B cell (primary cell): ENCODE results near the gene SSBP3. TPM values are rescaled to one million over a fixed set of nuclear protein-coding genes. Genes with fewer than 3 reads are reported as not detected.

Source experiments
- ATAC-seq: fragments of 200-7000 bp; cut with Tn5 transposase; one replicate; pipeline ENCODE4 v1.10.0; 2021; ENCODE audit warnings: low read depth, mild to moderate bottlenecking, moderate number of reproducible peaks, moderate library complexity
- CTCF ChIA-PET: fragments of 350-600 bp; sonication (Branson Sonifier 250); formaldehyde crosslinking; loops from one replicate; lab custom pipeline; 2021; ENCODE audit warnings: antibody characterized with exemption, inconsistent platforms; lab: Charles Lee
- POLR2A ChIA-PET: fragments of 350-600 bp; sonication (Branson Sonifier 250); formaldehyde crosslinking; loops from one replicate; lab custom pipeline; 2021; ENCODE audit warnings: antibody characterized with exemption; lab: Charles Lee
- DNase-seq: peaks from one replicate; pipeline ENCODE4 v3.0.0; 2013
- H2AFZ ChIP-seq: 2 replicates; pipeline ENCODE4 v1.6.1; 2012; ENCODE audit warnings: mild to moderate bottlenecking, low read depth, low read length; ENCODE audit not compliant: insufficient read depth, poor library complexity, severe bottlenecking
- H3K27ac ChIP-seq, 2 donors: 1 replicate in 1 of 2; 2 replicates in 1 of 2; pipeline ENCODE4 v1.5.1; 2012 to 2013; ENCODE audit warnings: low read length in 2 of 2, mild to moderate bottlenecking in 2 of 2, moderate library complexity in 1 of 2
- H3K27me3 ChIP-seq, 4 experiments: fragments of 200-600 bp in 1 of 4; sonication (generic) in 1 of 4; replicated peaks in 1 of 4; 1 replicate in 2 of 4; 2 replicates in 2 of 4; pipeline versions ENCODE4 v1.6.1 to v1.7.0; 2013 to 2016; ENCODE audit warnings: low read length in 3 of 4, mild to moderate bottlenecking in 2 of 4, mixed read lengths in 1 of 4, moderate library complexity in 1 of 4; ENCODE audit not compliant: insufficient read depth in 4 of 4, control insufficient read depth in 3 of 4; ENCODE audit errors: control extremely low read depth in 1 of 4
- H3K36me3 ChIP-seq, 2 experiments: replicated peaks in 1 of 2; 1 replicate in 1 of 2; 2 replicates in 1 of 2; pipeline versions ENCODE4 v1.6.1 to v1.7.1; 2013; ENCODE audit warnings: low read length in 1 of 2; ENCODE audit not compliant: insufficient read depth in 2 of 2, control insufficient read depth in 1 of 2; ENCODE audit errors: control extremely low read depth in 1 of 2, extremely low read depth in 1 of 2
- H3K4me1 ChIP-seq, 2 donors: fragments of 200-600 bp in 1 of 2; sonication (generic) in 1 of 2; 1 replicate in 1 of 2; 2 replicates in 1 of 2; pipeline versions ENCODE4 v1.5.1 to v1.6.1; 2013 to 2017; ENCODE audit warnings: low read length in 2 of 2; ENCODE audit not compliant: control insufficient read depth in 2 of 2, insufficient read depth in 2 of 2
- H3K4me2 ChIP-seq: replicated peaks from 2 replicates; pipeline ENCODE3; 2012; ENCODE audit warnings: mild to moderate bottlenecking, low read depth, low read length; ENCODE audit not compliant: poor library complexity, severe bottlenecking
- H3K4me3 ChIP-seq, 5 experiments: fragments of 200-600 bp in 1 of 5; sonication (generic) in 1 of 5; 1 replicate in 3 of 5; 2 replicates in 2 of 5; pipeline versions ENCODE4 v1.5.1 to v1.7.0; 2011 to 2016; ENCODE audit warnings: low read length in 4 of 5, mild to moderate bottlenecking in 4 of 5, low read depth in 2 of 5, control low read depth in 1 of 5, moderate library complexity in 1 of 5; ENCODE audit not compliant: insufficient read depth in 1 of 5; ENCODE audit errors: control extremely low read depth in 1 of 5, extremely low read depth in 1 of 5
- H3K79me2 ChIP-seq: fragments of 200-600 bp; sonication (generic); one replicate; pipeline ENCODE4 v1.6.0; 2016; ENCODE audit warnings: low read length; ENCODE audit not compliant: control insufficient read depth, insufficient read depth
- H3K9ac ChIP-seq: fragments of 200-600 bp; sonication (generic); 2 replicates; pipeline ENCODE4 v1.6.1; 2017; ENCODE audit warnings: mild to moderate bottlenecking, low read length, moderate library complexity
- H3K9me3 ChIP-seq, 3 donors: one replicate each; pipeline versions ENCODE4 v1.6.1 to v1.7.1; 2013; ENCODE audit warnings: low read length in 2 of 3; ENCODE audit not compliant: control insufficient read depth in 2 of 3, insufficient read depth in 1 of 3; ENCODE audit errors: control extremely low read depth in 1 of 3
- H4K20me1 ChIP-seq: 2 replicates; pipeline ENCODE4 v1.6.0; 2012; ENCODE audit warnings: mild to moderate bottlenecking, low read length; ENCODE audit not compliant: insufficient read depth, control insufficient read depth, poor library complexity, severe bottlenecking
- H3K27ac Mint-ChIP-seq: one replicate; pipeline ENCODE4 v1.8.0; 2021; ENCODE audit warnings: mixed read lengths
- H3K27me3 Mint-ChIP-seq: one replicate; pipeline ENCODE4 v1.8.0; 2021; ENCODE audit warnings: mixed read lengths
- H3K4me1 Mint-ChIP-seq: one replicate; pipeline ENCODE4 v1.8.0; 2021; ENCODE audit warnings: mixed read lengths
- H3K4me3 Mint-ChIP-seq: one replicate; pipeline ENCODE4 v1.8.0; 2021; ENCODE audit warnings: mixed read lengths
- H3K9me3 Mint-ChIP-seq: one replicate; pipeline ENCODE4 v1.8.0; 2022; ENCODE audit warnings: mixed read lengths; ENCODE audit not compliant: insufficient read depth
- CTCF ChIP-seq: fragments of 200-600 bp; IDR thresholded peaks from one replicate; pipeline ENCODE4 v1.8.0; 2022; ENCODE audit warnings: antibody characterized with exemption, mild to moderate bottlenecking
- EZH2 ChIP-seq: IDR thresholded peaks from 2 replicates; pipeline ENCODE4 v1.6.1; 2012; ENCODE audit warnings: borderline replicate concordance, low read depth, mild to moderate bottlenecking, moderate library complexity, low read length; ENCODE audit not compliant: insufficient read depth, poor library complexity, severe bottlenecking
- WGBS: methylation state at CpG from one replicate; pipeline ENCODE4 v1.1.5; 2013; ENCODE audit warnings: missing lambda C conversion rate; ENCODE audit not compliant: insufficient coverage; 5-methylcytosine and 5-hydroxymethylcytosine counted together
- intact Hi-C: fragments of 100-400 bp; cut with micrococcal nuclease; formaldehyde crosslinking; loops from one replicate; pipeline ENCODE4 v1.10.0; 2022
- polyA plus RNA-seq: library from polyadenylated mRNA; depleted of rRNA; stranded (reverse); fragments of >200 nt; gene quantifications from 2 replicates; pipeline ENCODE4 v1.2.3, GENCODE V29; 2012
- total RNA-seq, 2 donors: library from RNA; stranded (reverse); fragments of 120-200 nt in 1 of 2; gene quantifications; 1 replicate in 1 of 2; 2 replicates in 1 of 2; pipeline versions ENCODE4 v1.2.3 to v1.2.4, GENCODE V29; 2013 to 2022

SSBP3 gene
- total and polyA plus RNA-seq, 2 donors (not counting 1 experiment from before 2014, with no cell fraction given), result 16.9 to 30.7 TPM

- no peak for DNase-seq
- no peak for ATAC-seq
- intact Hi-C loops, result no loop called here
- no peak overlapping the region for H3K4me3 Mint-ChIP-seq
- no peaks in the 10 kb centered on the region for H3K9me3 ChIP-seq
- peaks cover 0 to 3% of the 10 kb centered on the region in 2 experiments for H3K36me3 ChIP-seq
- H3K27me3 Mint-ChIP-seq, result no peaks in the 10 kb centered on the region
- H3K4me1 Mint-ChIP-seq, result no peaks in the 10 kb centered on the region
- H3K79me2 ChIP-seq, result peaks cover 4% of the 10 kb centered on the region
- H3K9me3 Mint-ChIP-seq, result no peaks in the 10 kb centered on the region
- no peak overlapping the region for H3K4me2 ChIP-seq
- no peaks in the 10 kb centered on the region for H3K4me1 ChIP-seq
- no peak overlapping the region for H3K4me3 ChIP-seq
- H3K27ac ChIP-seq, result no peak overlapping the region
- no peak overlapping the region for H3K9ac ChIP-seq
- POLR2A ChIA-PET, result no interaction called here
- no peaks in the 10 kb centered on the region for H3K27me3 ChIP-seq
- CTCF ChIA-PET, result no interaction called here
- no peak overlapping the region for H2AFZ ChIP-seq
- no peak for TF ChIP-seq EZH2
- no peak for TF ChIP-seq CTCF
- H4K20me1 ChIP-seq, result no peaks in the 10 kb centered on the region
- H3K27ac Mint-ChIP-seq, result no peak overlapping the region
- 100% methylated on average over 7 of the region's 11 CpGs for WGBS
Measured at GRCh38 chr1:54276617-54277450, 129.4 kb downstream of the SSBP3 start.

GRCh38 chr1:54275349-54275748 is 130.8 kb downstream of the SSBP3 start:
- H3K9me3 Mint-ChIP-seq, result no peaks in the 10 kb centered on the region
- ATAC-seq (no peak), DNase-seq (no peak)
- intact Hi-C loops, result no loop called here
- no peak overlapping the region for H3K4me3 Mint-ChIP-seq
- Histone ChIP-seq H3K79me2 (peaks cover 4% of the 10 kb centered on the region), H3K9ac (no peak overlapping the region), H3K27ac (no peak overlapping the region), H2AFZ (no peak overlapping the region), H3K4me1 (no peaks in the 10 kb centered on the region), H3K9me3 (no peaks in the 10 kb centered on the region), H3K27me3 (no peaks in the 10 kb centered on the region), H3K4me2 (no peak overlapping the region), H3K4me3 (no peak overlapping the region), H3K36me3 (peaks cover 0 to 3% of the 10 kb centered on the region in 2 experiments), H4K20me1 (no peaks in the 10 kb centered on the region)
- no peaks in the 10 kb centered on the region for H3K4me1 Mint-ChIP-seq
- H3K27ac Mint-ChIP-seq, result no peak overlapping the region
- H3K27me3 Mint-ChIP-seq, result no peaks in the 10 kb centered on the region
- ChIA-PET CTCF (no interaction called here), POLR2A (no interaction called here)
- no peak for TF ChIP-seq EZH2
- TF ChIP-seq CTCF, result no peak
- WGBS, result 97% methylated on average over 3 of the region's 3 CpGs
